ENCODE results near the gene TTC24. TPM values are rescaled to one million over a fixed set of nuclear protein-coding genes. Genes with fewer than 3 reads are reported as not detected.
"Not testable (repeated sequence)": the region's sequence is repeated elsewhere in the genome, so short reads cannot be mapped to it uniquely, and the experiment has no call there.

The TTC24 gene
- total and polyA plus RNA-seq, 3 experiments from 2014 or later, result 2.3 to 7.4 (median 7.3) TPM

DNA sequence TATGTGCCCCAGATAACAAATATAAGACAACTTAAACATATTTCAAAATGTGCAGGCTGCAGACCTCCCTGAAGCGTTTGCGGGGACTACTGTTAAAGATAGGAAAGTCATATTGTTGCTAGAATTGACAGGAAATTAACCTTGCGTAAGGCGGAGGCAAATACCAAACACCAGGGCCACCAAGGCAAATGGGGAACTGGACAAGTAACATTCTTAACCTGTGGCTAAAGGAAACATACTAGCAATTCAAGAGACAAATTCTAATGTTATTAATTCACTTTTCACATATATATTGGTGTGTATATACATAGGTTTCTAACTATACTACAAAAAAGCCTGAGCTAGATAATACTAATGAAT is 46.5 kb downstream of the TTC24 start:
- peaks cover 39 to 55% of the 10 kb centered on the region in 2 donors for H3K27me3 Mint-ChIP-seq
- DNase-seq, result no peak
- Histone ChIP-seq H3K9me3 (ENCODE audit: low read length) (no peaks in the 10 kb centered on the region), H3K36me3 (ENCODE audit: insufficient read depth, low read length) (no peaks in the 10 kb centered on the region), H3K4me3 (ENCODE audit: low read length) (no peak overlapping the region), H3K4me1 (ENCODE audit: insufficient read depth, low read length) (peaks cover 18% of the 10 kb centered on the region), H3K27ac (ENCODE audit: low read depth, low read length) (no peak overlapping the region), H3K27me3 (ENCODE audit: insufficient read depth, low read length, poor library complexity, severe bottlenecking) (peaks cover 36% of the 10 kb centered on the region)
- peaks cover 8 to 18% (median 8%) of the 10 kb centered on the region in 3 donors for H3K4me1 Mint-ChIP-seq
- H3K36me3 Mint-ChIP-seq, result no peaks in the 10 kb centered on the region
- POLR2A ChIA-PET, result interaction anchor here (0.9 kb wide), 1 partner anchor 26 kb away, joined by 3 read pairs; no protein-coding TSS in a partner anchor
- CTCF ChIA-PET, result interaction anchor here (1.0 to 9.3 kb wide), 10 partner anchors 11 to 145 kb away, joined by 3 to 93 read pairs (median 6); partner anchors contain the start of genes BCAN and NES
- peak overlapping the region in 5 of 7 donors; percentile 75 to 89 (median 80) for H3K4me3 Mint-ChIP-seq
- H3K9me3 Mint-ChIP-seq, result no peaks in the 10 kb centered on the region
- H3K27ac Mint-ChIP-seq, result peak overlapping the region in 1 of 8 donors; percentile 8

DNA sequence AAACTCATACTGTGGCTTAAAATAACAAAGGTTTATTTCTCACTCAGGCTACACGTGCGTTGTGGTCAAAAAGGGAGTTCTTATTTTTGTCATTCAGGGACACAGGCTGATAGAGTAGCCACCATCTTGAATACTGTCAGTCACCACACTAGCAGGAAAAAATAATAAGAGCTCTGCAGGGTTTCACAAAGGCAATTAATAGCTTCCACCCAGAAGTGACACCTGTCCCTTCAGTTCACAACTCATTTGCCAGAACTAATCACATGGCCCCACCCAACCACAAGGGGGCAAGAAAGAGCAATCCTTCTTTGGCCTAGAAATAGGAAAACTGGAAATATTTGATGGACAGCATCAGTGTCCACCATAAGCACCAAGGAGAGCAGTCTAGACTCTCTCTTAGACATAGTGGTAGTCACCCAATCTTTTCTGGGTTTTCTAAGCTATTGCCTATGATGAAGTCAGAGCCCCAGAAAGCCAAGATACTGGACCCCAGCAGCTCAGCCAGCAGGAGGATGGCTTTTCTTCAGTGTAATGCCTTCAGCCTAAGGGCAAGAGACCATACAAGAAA is 47.9 kb downstream of the TTC24 start:
- Histone ChIP-seq H3K4me1 (ENCODE audit: insufficient read depth, low read length) (peaks cover 18% of the 10 kb centered on the region), H3K4me3 (ENCODE audit: low read length) (no peak overlapping the region), H3K27me3 (ENCODE audit: insufficient read depth, low read length, poor library complexity, severe bottlenecking) (peaks cover 36% of the 10 kb centered on the region), H3K9me3 (ENCODE audit: low read length) (no peaks in the 10 kb centered on the region), H3K36me3 (ENCODE audit: insufficient read depth, low read length) (no peaks in the 10 kb centered on the region), H3K27ac (ENCODE audit: low read depth, low read length) (no peak overlapping the region)
- ChIA-PET CTCF (interaction anchor here (0.8 to 9.3 kb wide), 17 partner anchors 10 to 1723 kb away, joined by 3 to 93 read pairs (median 3); partner anchors contain the start of genes CRABP2 and NES), POLR2A (no interaction called here)
- Mint-ChIP-seq H3K9me3 (no peaks in the 10 kb centered on the region), H3K36me3 (no peaks in the 10 kb centered on the region), H3K4me1 (peaks cover 8 to 18% (median 8%) of the 10 kb centered on the region in 3 donors), H3K27ac (no peak overlapping the region), H3K4me3 (peak overlapping the region in 1 of 7 donors; percentile 3), H3K27me3 (peaks cover 39 to 62% of the 10 kb centered on the region in 2 donors)
- peak in 3 of 5 donors; percentile 15 to 53 (median 16) for DNase-seq

DNA sequence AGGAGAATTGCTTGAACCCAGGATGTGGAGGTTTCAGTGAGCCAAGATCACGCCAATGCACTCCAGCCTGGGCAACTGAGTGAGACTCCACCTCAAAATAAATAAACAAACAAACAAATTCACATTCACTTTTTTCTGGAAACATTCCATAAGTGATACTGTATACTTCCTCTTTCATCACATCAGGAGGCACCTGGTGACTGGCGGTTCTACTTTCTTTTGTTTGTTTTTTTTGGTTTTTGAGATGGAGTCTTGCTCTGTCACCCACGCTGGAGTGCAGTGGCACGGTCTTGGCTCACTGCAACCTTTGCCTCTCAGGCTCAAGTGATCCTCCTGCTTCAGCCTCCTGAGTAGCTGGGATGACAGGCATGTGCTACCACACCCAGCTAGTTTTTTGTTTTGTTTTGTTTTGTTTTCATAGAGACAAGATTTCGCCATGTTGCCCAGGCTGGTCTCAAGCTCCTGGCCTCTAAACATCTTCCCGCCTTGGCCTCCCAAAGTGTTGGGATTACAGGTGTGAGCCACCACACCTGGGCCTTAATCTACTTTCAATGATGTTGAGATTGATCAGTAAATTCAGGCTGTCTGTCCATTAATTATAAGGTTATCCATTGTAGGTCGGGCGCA is 50.4 kb downstream of the TTC24 start:
- peaks cover 31 to 69% of the 10 kb centered on the region in 2 donors for H3K27me3 Mint-ChIP-seq
- H3K4me3 Mint-ChIP-seq, result no peak overlapping the region
- Histone ChIP-seq H3K9me3 (ENCODE audit: low read length) (no peaks in the 10 kb centered on the region), H3K36me3 (ENCODE audit: insufficient read depth, low read length) (no peaks in the 10 kb centered on the region), H3K4me1 (ENCODE audit: insufficient read depth, low read length) (peaks cover 12% of the 10 kb centered on the region), H3K27me3 (ENCODE audit: insufficient read depth, low read length, poor library complexity, severe bottlenecking) (peaks cover 28% of the 10 kb centered on the region), H3K27ac (ENCODE audit: low read depth, low read length) (no peak overlapping the region), H3K4me3 (ENCODE audit: low read length) (no peak overlapping the region)
- no peak for DNase-seq
- H3K36me3 Mint-ChIP-seq, result no peaks in the 10 kb centered on the region
- H3K4me1 Mint-ChIP-seq, result peaks cover 5 to 9% (median 8%) of the 10 kb centered on the region in 3 donors
- H3K9me3 Mint-ChIP-seq, result no peaks in the 10 kb centered on the region
- POLR2A ChIA-PET, result no interaction called here
- H3K27ac Mint-ChIP-seq, result no peak overlapping the region
- CTCF ChIA-PET, result interaction anchor here (1.1 to 9.3 kb wide), 4 partner anchors 13 to 96 kb away, joined by 3 to 93 read pairs (median 5); partner anchors contain the start of gene BCAN

DNA sequence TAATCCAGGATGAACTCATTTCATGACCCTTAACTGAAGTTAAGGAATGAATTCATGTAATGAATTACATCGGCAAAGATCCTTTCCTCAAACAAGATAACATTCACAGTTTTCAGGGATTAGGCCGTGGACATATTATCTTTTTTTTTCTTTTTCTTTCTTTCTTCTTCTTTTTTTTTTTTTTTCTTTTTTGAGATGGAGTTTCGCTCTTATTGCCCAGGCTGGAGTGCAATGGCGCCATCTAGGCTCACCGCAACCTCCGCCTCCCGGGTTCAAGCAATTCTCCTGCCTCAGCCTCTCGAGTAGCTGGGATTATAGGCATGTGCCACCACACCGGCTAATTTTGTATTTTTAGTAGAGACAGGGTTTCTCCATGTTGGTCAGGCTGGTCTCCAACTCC is 51.6 kb downstream of the TTC24 start:
- CTCF ChIA-PET, result interaction anchor here (1.9 kb wide), 1 partner anchor 95 kb away, joined by 6 read pairs; no protein-coding TSS in a partner anchor
- H3K4me1 ChIP-seq (ENCODE audit: insufficient read depth, low read length); POLR2A ChIA-PET; H3K4me3 Mint-ChIP-seq; H3K4me3 ChIP-seq (ENCODE audit: low read length); H3K36me3 ChIP-seq (ENCODE audit: insufficient read depth, low read length); H3K9me3 Mint-ChIP-seq; H3K27ac ChIP-seq (ENCODE audit: low read depth, low read length); H3K36me3 Mint-ChIP-seq; H3K9me3 ChIP-seq (ENCODE audit: low read length); H3K4me1 Mint-ChIP-seq; DNase-seq; H3K27ac Mint-ChIP-seq: not testable (repeated sequence)
- H3K27me3 Mint-ChIP-seq, result peaks cover 26 to 72% of the 10 kb centered on the region in 2 donors
- H3K27me3 ChIP-seq (ENCODE audit: insufficient read depth, low read length, poor library complexity, severe bottlenecking), result peaks cover 27% of the 10 kb centered on the region

DNA sequence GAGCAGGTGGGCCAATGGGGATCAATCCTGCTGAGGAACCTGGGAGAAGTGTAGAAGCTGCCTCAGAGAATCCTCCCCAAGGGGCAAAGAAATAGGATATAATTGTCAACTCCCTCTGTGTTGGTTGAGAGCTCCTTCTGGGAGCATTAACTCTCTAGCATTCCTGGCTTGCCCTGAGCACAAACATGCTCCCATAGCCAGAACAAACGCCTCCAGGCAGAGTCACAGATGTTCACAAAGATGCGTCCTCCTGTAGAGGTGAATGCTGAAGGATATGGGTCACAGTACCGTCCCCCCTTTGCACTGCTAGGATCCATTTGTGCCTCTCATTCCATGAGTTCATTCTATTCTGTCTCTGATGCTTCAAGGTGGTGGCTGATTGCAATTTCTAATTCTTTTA is 52.8 kb downstream of the TTC24 start:
- Mint-ChIP-seq H3K4me3 (no peak overlapping the region), H3K9me3 (no peaks in the 10 kb centered on the region), H3K27ac (no peak overlapping the region), H3K27me3 (peaks cover 31 to 68% of the 10 kb centered on the region in 2 donors), H3K4me1 (no peaks in the 10 kb centered on the region), H3K36me3 (no peaks in the 10 kb centered on the region)
- Histone ChIP-seq H3K9me3 (ENCODE audit: low read length) (no peaks in the 10 kb centered on the region), H3K27me3 (ENCODE audit: insufficient read depth, low read length, poor library complexity, severe bottlenecking) (peaks cover 22% of the 10 kb centered on the region), H3K4me3 (ENCODE audit: low read length) (no peak overlapping the region), H3K36me3 (ENCODE audit: insufficient read depth, low read length) (no peaks in the 10 kb centered on the region), H3K27ac (ENCODE audit: low read depth, low read length) (no peak overlapping the region), H3K4me1 (ENCODE audit: insufficient read depth, low read length) (no peaks in the 10 kb centered on the region)
- no peak for DNase-seq
- POLR2A ChIA-PET, result no interaction called here
- CTCF ChIA-PET, result interaction anchor here (0.7 kb wide), 1 partner anchor 27 kb away, joined by 3 read pairs; no protein-coding TSS in a partner anchor

Other genes starting within 250 kb of the TTC24 start
- 100 to 1,000 TPM; 526 to 528 TPM for gene CCT3, start 241.4 kb upstream of the TTC24 start, total RNA-seq
- gene CCT3, start 241.4 kb upstream of the TTC24 start, polyA plus RNA-seq, result 199 TPM
- under 1 TPM in 1 of 2 experiments, not detected in 1; 0.53 TPM for gene TSACC, start 241.2 kb upstream of the TTC24 start, total RNA-seq
- 0.84 TPM for gene TSACC, start 241.2 kb upstream of the TTC24 start, polyA plus RNA-seq
- gene RHBG, start 210.5 kb upstream of the TTC24 start, total RNA-seq, result not detected
- gene RHBG, start 210.5 kb upstream of the TTC24 start, polyA plus RNA-seq, result not detected
- 10 to 100 TPM; 32.9 to 35.4 TPM for gene MEF2D, start 78.9 kb upstream of the TTC24 start, total RNA-seq
- 19.2 TPM for gene MEF2D, start 78.9 kb upstream of the TTC24 start, polyA plus RNA-seq
- gene IQGAP3, start 7.2 kb upstream of the TTC24 start, total RNA-seq, result 1 to 10 TPM; 4.4 to 4.7 TPM
- gene IQGAP3, start 7.2 kb upstream of the TTC24 start, polyA plus RNA-seq, result not detected
- gene NAXE, start 12.1 kb downstream of the TTC24 start, total RNA-seq, result 10 to 100 TPM; 63.0 to 69.1 TPM
- gene NAXE, start 12.1 kb downstream of the TTC24 start, polyA plus RNA-seq, result 113 TPM
- 100 to 1,000 TPM; 123 to 131 TPM for gene GPATCH4, start 21.8 kb downstream of the TTC24 start, total RNA-seq
- 58.7 TPM for gene GPATCH4, start 21.8 kb downstream of the TTC24 start, polyA plus RNA-seq
- gene HAPLN2, start 39.7 kb downstream of the TTC24 start, total RNA-seq, result not detected
- gene HAPLN2, start 39.7 kb downstream of the TTC24 start, polyA plus RNA-seq, result not detected
- not detected for gene BCAN, start 62.4 kb downstream of the TTC24 start, total RNA-seq
- gene BCAN, start 62.4 kb downstream of the TTC24 start, polyA plus RNA-seq, result not detected
- not detected for gene NES, start 97.7 kb downstream of the TTC24 start, total RNA-seq
- not detected for gene NES, start 97.7 kb downstream of the TTC24 start, polyA plus RNA-seq
- gene CRABP2, start 125.9 kb downstream of the TTC24 start, total RNA-seq, result under 1 TPM; 0.66 to 0.71 TPM
- gene CRABP2, start 125.9 kb downstream of the TTC24 start, polyA plus RNA-seq, result not detected
- 10 to 100 TPM; 29.6 to 29.7 TPM for gene METTL25B, start 148.7 kb downstream of the TTC24 start, total RNA-seq
- gene METTL25B, start 148.7 kb downstream of the TTC24 start, polyA plus RNA-seq, result 4.2 TPM
- 10 to 100 TPM; 69.4 to 75.9 TPM for gene ISG20L2, start 149.0 kb downstream of the TTC24 start, total RNA-seq
- 25.0 TPM for gene ISG20L2, start 149.0 kb downstream of the TTC24 start, polyA plus RNA-seq
- gene MRPL24, start 161.4 kb downstream of the TTC24 start, total RNA-seq, result 100 to 1,000 TPM; 122 to 131 TPM
- gene MRPL24, start 161.4 kb downstream of the TTC24 start, polyA plus RNA-seq, result 92.2 TPM
- gene HDGF, start 172.0 kb downstream of the TTC24 start, total RNA-seq, result 100 to 1,000 TPM; 297 to 299 TPM
- 46.0 TPM for gene HDGF, start 172.0 kb downstream of the TTC24 start, polyA plus RNA-seq
- gene PRCC, start 187.8 kb downstream of the TTC24 start, total RNA-seq, result 100 to 1,000 TPM; 106 to 111 TPM
- gene PRCC, start 187.8 kb downstream of the TTC24 start, polyA plus RNA-seq, result 45.9 TPM
- gene SH2D2A, start 237.1 kb downstream of the TTC24 start, total RNA-seq, result 100 to 1,000 TPM; 163 to 170 TPM
- 62.1 TPM for gene SH2D2A, start 237.1 kb downstream of the TTC24 start, polyA plus RNA-seq

All from CD8-positive, alpha-beta memory T cell (primary cell).